ENCODE results near the gene SDHAF2. TPM values are rescaled to one million over a fixed set of nuclear protein-coding genes. Genes with fewer than 3 reads are reported as not detected.
A peak's percentile ranks its signal among the peaks of the same experiment; 100 is the strongest.
"Not testable (repeated sequence)": the region's sequence is repeated elsewhere in the genome, so short reads cannot be mapped to it uniquely, and the experiment has no call there.

SDHAF2 gene
- polyA plus RNA-seq, result 10 to 100 TPM; 22.5 to 45.2 (median 43.9) TPM

- 0 to 1% (median 1%) methylated on average over 79 to 82 of the region's 82 CpGs for WGBS, 3 donors
- H3K27ac ChIP-seq (ENCODE audit: low read depth, low read length), result peak within 1 kb of the TSS; percentile 96
These were observed at the start of gene SDHAF2, which contains the start of gene CPSF7 for GRCh38 chr11:61429691-61430582. SDHAF2 (plus strand) TSS chr11:61430124; CDS start chr11:61430147, 23 bp downstream. CPSF7 (minus strand) TSS chr11:61429975; CDS start chr11:61429235, 740 bp downstream.

- H3K27ac ChIP-seq (ENCODE audit: low read depth, low read length), result no peak overlapping the region
- 91 to 95% (median 94%) methylated on average over 9 of the region's 9 CpGs for WGBS, 3 donors
These were observed 49.0 kb upstream of the SDHAF2 start for GRCh38 chr11:61380884-61381283.

GRCh38 chr11:61383859-61384258, 46.1 kb upstream of the SDHAF2 start:
- WGBS, 3 donors, result 92 to 98% (median 92%) methylated on average over 5 of the region's 5 CpGs
- H3K27ac ChIP-seq (ENCODE audit: low read depth, low read length), result not testable (repeated sequence)

GRCh38 chr11:61384271-61385242, 45.4 kb upstream of the SDHAF2 start:
- H3K27ac ChIP-seq (ENCODE audit: low read depth, low read length), result no peak overlapping the region
- WGBS, 3 donors, result 77 to 86% (median 85%) methylated on average over 15 of the region's 15 CpGs

- H3K27ac ChIP-seq (ENCODE audit: low read depth, low read length), result no peak overlapping the region
- WGBS, 3 donors, result 52 to 73% (median 56%) methylated on average over 1 of the region's 1 CpG
These were observed 39.8 kb upstream of the SDHAF2 start for GRCh38 chr11:61390161-61390560.

GRCh38 chr11:61392981-61393595, 36.8 kb upstream of the SDHAF2 start:
- H3K27ac ChIP-seq (ENCODE audit: low read depth, low read length), result no peak overlapping the region
- WGBS, 3 donors, result 0 to 3% (median 2%) methylated on average over 15 of the region's 15 CpGs

- 86 to 90% (median 89%) methylated on average over 2 of the region's 2 CpGs for WGBS, 3 donors
- H3K27ac ChIP-seq (ENCODE audit: low read depth, low read length), result no peak overlapping the region
These were observed 28.8 kb upstream of the SDHAF2 start for GRCh38 chr11:61401173-61401572.

- WGBS, 3 donors, result 91 to 94% (median 92%) methylated on average over 2 of the region's 2 CpGs
- H3K27ac ChIP-seq (ENCODE audit: low read depth, low read length), result no peak overlapping the region
These were observed 28.4 kb upstream of the SDHAF2 start for GRCh38 chr11:61401573-61401972.

GRCh38 chr11:61403658-61404057, 26.3 kb upstream of the SDHAF2 start:
- WGBS, 3 donors, result 97 to 100% (median 100%) methylated on average over 1 of the region's 1 CpG
- H3K27ac ChIP-seq (ENCODE audit: low read depth, low read length), result no peak overlapping the region

GRCh38 chr11:61404103-61404502, 25.8 kb upstream of the SDHAF2 start:
- no peak overlapping the region for H3K27ac ChIP-seq (ENCODE audit: low read depth, low read length)
- WGBS, 3 donors, result 67 to 75% (median 72%) methylated on average over 5 of the region's 5 CpGs

- 78 to 86% (median 84%) methylated on average over 4 of the region's 4 CpGs for WGBS, 3 donors
- no peak overlapping the region for H3K27ac ChIP-seq (ENCODE audit: low read depth, low read length)
These were observed 25.3 kb upstream of the SDHAF2 start for GRCh38 chr11:61404641-61405040.

- 92 to 95% (median 94%) methylated on average over 2 of the region's 2 CpGs for WGBS, 3 donors
- H3K27ac ChIP-seq (ENCODE audit: low read depth, low read length), result no peak overlapping the region
These were observed 23.9 kb upstream of the SDHAF2 start for GRCh38 chr11:61406067-61406466.

- no peak overlapping the region for H3K27ac ChIP-seq (ENCODE audit: low read depth, low read length)
- WGBS, 3 donors, result 92 to 95% (median 95%) methylated on average over 5 of the region's 5 CpGs
These were observed 22.8 kb upstream of the SDHAF2 start for GRCh38 chr11:61406991-61407728.

GRCh38 chr11:61411589-61411988, 18.3 kb upstream of the SDHAF2 start:
- 68 to 78% (median 72%) methylated on average over 9 of the region's 9 CpGs for WGBS, 3 donors
- H3K27ac ChIP-seq (ENCODE audit: low read depth, low read length), result no peak overlapping the region

- 63 to 82% (median 71%) methylated on average over 3 of the region's 3 CpGs for WGBS, 3 donors
- no peak overlapping the region for H3K27ac ChIP-seq (ENCODE audit: low read depth, low read length)
These were observed 16.4 kb upstream of the SDHAF2 start for GRCh38 chr11:61413496-61413895.

GRCh38 chr11:61414547-61414946, 15.4 kb upstream of the SDHAF2 start:
- H3K27ac ChIP-seq (ENCODE audit: low read depth, low read length), result no peak overlapping the region
- WGBS, 3 donors, result 35 to 91% (median 47%) methylated on average over 2 of the region's 2 CpGs

- H3K27ac ChIP-seq (ENCODE audit: low read depth, low read length), result no peak overlapping the region
- WGBS, 3 donors, result 54 to 96% (median 92%) methylated on average over 6 of the region's 6 CpGs
These were observed 14.5 kb upstream of the SDHAF2 start for GRCh38 chr11:61415381-61415780.

- WGBS, 3 donors, result 79 to 81% (median 80%) methylated on average over 3 of the region's 3 CpGs
- no peak overlapping the region for H3K27ac ChIP-seq (ENCODE audit: low read depth, low read length)
These were observed 13.0 kb upstream of the SDHAF2 start for GRCh38 chr11:61416941-61417340.

Measured in adipose tissue (tissue), 3 donors.